ENCODE results near the gene TEX29. TPM values are rescaled to one million over a fixed set of nuclear protein-coding genes. Genes with fewer than 3 reads are reported as not detected.

The TEX29 gene
- total RNA-seq, 1 donor from 2014 or later = not detected

- peaks cover 59% of the 10 kb centered on the region for H3K36me3 Mint-ChIP-seq
- Histone ChIP-seq H3K9ac (no peak overlapping the region), H3K36me3 (no peaks in the 10 kb centered on the region), H3K4me2 (no peak overlapping the region), H3K4me3 (no peak overlapping the region), H3F3A (ENCODE audit: low read depth) (no peaks in the 10 kb centered on the region), H3K27ac (no peak overlapping the region), H3K9me3 (ENCODE audit: low read depth) (no peaks in the 10 kb centered on the region), H4K20me1 (ENCODE audit: low read depth) (no peaks in the 10 kb centered on the region), H3K4me1 (no peaks in the 10 kb centered on the region), H2AFZ (replicated peaks) (no peak overlapping the region), H3K79me2 (ENCODE audit: low read depth) (no peaks in the 10 kb centered on the region), H3K27me3 (no peaks in the 10 kb centered on the region)
- no peak for DNase-seq (ENCODE audit: low spot score)
- no peak overlapping the region for H3K27ac Mint-ChIP-seq
- H3K4me1 Mint-ChIP-seq = no peaks in the 10 kb centered on the region
- peaks cover 5% of the 10 kb centered on the region for H3K27me3 Mint-ChIP-seq (ENCODE audit: insufficient read depth, low read depth)
- TF ChIP-seq EZH2phosphoT487 (IDR thresholded peaks at IDR 0.05) = no peak
- TF ChIP-seq CTCF (IDR thresholded peaks at IDR 0.05) = no peak
- no peak for TF ChIP-seq EZH2 (IDR thresholded peaks at IDR 0.05)
- peaks cover 8% of the 10 kb centered on the region for H3K9me3 Mint-ChIP-seq
- no peak overlapping the region for H3K4me3 Mint-ChIP-seq
Measured at GRCh38 chr13:111304603-111305289, 15.7 kb upstream of the TEX29 start.

- H3K4me1 Mint-ChIP-seq = peaks cover 4% of the 10 kb centered on the region
- no peaks in the 10 kb centered on the region for H4K20me1 ChIP-seq (ENCODE audit: low read depth)
- no peak overlapping the region for H3K4me2 ChIP-seq
- no peaks in the 10 kb centered on the region for H3K36me3 ChIP-seq
- no peak for DNase-seq (ENCODE audit: low spot score)
- H3K4me3 ChIP-seq = no peak overlapping the region
- H3K4me1 ChIP-seq = no peaks in the 10 kb centered on the region
- TF ChIP-seq EZH2 (IDR thresholded peaks at IDR 0.05) (no peak), EZH2phosphoT487 (IDR thresholded peaks at IDR 0.05) (no peak), CTCF (IDR thresholded peaks at IDR 0.05) (no peak)
- H3K9me3 ChIP-seq (ENCODE audit: low read depth) = no peaks in the 10 kb centered on the region
- no peak overlapping the region for H3K9ac ChIP-seq
- H3K4me3 Mint-ChIP-seq = no peak overlapping the region
- H3F3A ChIP-seq (ENCODE audit: low read depth) = no peaks in the 10 kb centered on the region
- H2AFZ ChIP-seq (replicated peaks) = no peak overlapping the region
- H3K79me2 ChIP-seq (ENCODE audit: low read depth) = no peaks in the 10 kb centered on the region
- H3K27me3 Mint-ChIP-seq (ENCODE audit: insufficient read depth, low read depth) = peaks cover 12% of the 10 kb centered on the region
- peaks cover 51% of the 10 kb centered on the region for H3K36me3 Mint-ChIP-seq
- H3K27me3 ChIP-seq = no peaks in the 10 kb centered on the region
- H3K27ac Mint-ChIP-seq = no peak overlapping the region
- H3K9me3 Mint-ChIP-seq = peaks cover 50% of the 10 kb centered on the region
- no peak overlapping the region for H3K27ac ChIP-seq
Measured at GRCh38 chr13:111312944-111313590, 7.4 kb upstream of the TEX29 start.

- H4K20me1 ChIP-seq (ENCODE audit: low read depth) = no peaks in the 10 kb centered on the region
- no peak overlapping the region for H3K4me3 ChIP-seq
- no peak for TF ChIP-seq CTCF (IDR thresholded peaks at IDR 0.05)
- TF ChIP-seq EZH2 (IDR thresholded peaks at IDR 0.05) = no peak
- no peak for TF ChIP-seq EZH2phosphoT487 (IDR thresholded peaks at IDR 0.05)
- H3K4me2 ChIP-seq = no peak overlapping the region
- H3F3A ChIP-seq (ENCODE audit: low read depth) = no peaks in the 10 kb centered on the region
- no peak overlapping the region for H3K27ac ChIP-seq
- no peak overlapping the region for H3K9ac ChIP-seq
- no peaks in the 10 kb centered on the region for H3K79me2 ChIP-seq (ENCODE audit: low read depth)
- Mint-ChIP-seq H3K4me3 (no peak overlapping the region), H3K36me3 (peaks cover 44% of the 10 kb centered on the region), H3K9me3 (peaks cover 50% of the 10 kb centered on the region), H3K27me3 (ENCODE audit: insufficient read depth, low read depth) (peaks cover 12% of the 10 kb centered on the region), H3K4me1 (peaks cover 4% of the 10 kb centered on the region), H3K27ac (no peak overlapping the region)
- H3K9me3 ChIP-seq (ENCODE audit: low read depth) = no peaks in the 10 kb centered on the region
- H3K36me3 ChIP-seq = no peaks in the 10 kb centered on the region
- no peaks in the 10 kb centered on the region for H3K27me3 ChIP-seq
- no peak for DNase-seq (ENCODE audit: low spot score)
- no peaks in the 10 kb centered on the region for H3K4me1 ChIP-seq
- H2AFZ ChIP-seq (replicated peaks) = no peak overlapping the region
Measured at GRCh38 chr13:111313911-111314425, 6.5 kb upstream of the TEX29 start.
